ENCODE data around the gene TNFRSF8. TPM values are rescaled to one million over a fixed set of nuclear protein-coding genes. Genes with fewer than 3 reads are reported as not detected.

The TNFRSF8 gene
- 0.08 to 0.13 TPM (median 0.12 TPM) in 5 replicates for total RNA-seq (2022; extraction: Qiagen RNA extraction)

GRCh38 chr1:12063141-12064072, at the start of gene TNFRSF8:
Gene TNFRSF8, plus strand, starts transcription at chr1:12063303. Its CDS starts 296 bp downstream, at chr1:12063599.

GRCh38 chr1:12166834-12167492, 103.9 kb downstream of the TNFRSF8 start, which contains the start of gene TNFRSF1B:
Gene TNFRSF1B, plus strand, starts transcription at chr1:12166991. Its CDS starts 101 bp downstream, at chr1:12167092.

Other genes starting within 250 kb of the TNFRSF8 start
- not detected in 5 replicates for gene NPPA, start 215.5 kb upstream of the TNFRSF8 start, total RNA-seq (2022; extraction: Qiagen RNA extraction)
- not detected in 5 replicates for gene NPPB, start 204.4 kb upstream of the TNFRSF8 start, total RNA-seq (2022; extraction: Qiagen RNA extraction)
- gene KIAA2013, start 136.9 kb upstream of the TNFRSF8 start, total RNA-seq (2022; extraction: Qiagen RNA extraction): 28.8 to 46.5 TPM (median 43.8 TPM) in 5 replicates
- gene PLOD1, start 128.6 kb upstream of the TNFRSF8 start, total RNA-seq (2022; extraction: Qiagen RNA extraction): 71.4 to 96.5 TPM (median 85.1 TPM) in 5 replicates
- gene MFN2, start 82.9 kb upstream of the TNFRSF8 start, total RNA-seq (2022; extraction: Qiagen RNA extraction): 30.8 to 36.9 TPM (median 34.3 TPM) in 5 replicates
- 10.9 to 14.3 TPM (median 13.5 TPM) in 5 replicates for gene MIIP, start 43.8 kb upstream of the TNFRSF8 start, total RNA-seq (2022; extraction: Qiagen RNA extraction)
- 0.52 to 0.77 TPM (median 0.64 TPM) in 5 replicates for gene TNFRSF1B, start 103.7 kb downstream of the TNFRSF8 start, total RNA-seq (2022; extraction: Qiagen RNA extraction)
- gene VPS13D, start 166.7 kb downstream of the TNFRSF8 start, total RNA-seq (2022; extraction: Qiagen RNA extraction): 6.0 to 8.6 TPM (median 7.4 TPM) in 5 replicates